Activated CD4-positive, CD25-positive, alpha-beta regulatory T cell treated with anti-CD3 and anti-CD28 coated beads, Interleukin-2, amount 50 U/mL, for 16 hours (primary cell): ENCODE results near the gene MYCBP2.
"Not testable (repeated sequence)": the region's sequence is repeated elsewhere in the genome, so short reads cannot be mapped to it uniquely, and the experiment has no call there.

Experiments used
- DNase-seq: peaks from one replicate; pipeline ENCODE4 v3.0.0-alpha.2; 2020; ENCODE audit warnings: low read depth, low spot score

Gene MYCBP2, protein sequence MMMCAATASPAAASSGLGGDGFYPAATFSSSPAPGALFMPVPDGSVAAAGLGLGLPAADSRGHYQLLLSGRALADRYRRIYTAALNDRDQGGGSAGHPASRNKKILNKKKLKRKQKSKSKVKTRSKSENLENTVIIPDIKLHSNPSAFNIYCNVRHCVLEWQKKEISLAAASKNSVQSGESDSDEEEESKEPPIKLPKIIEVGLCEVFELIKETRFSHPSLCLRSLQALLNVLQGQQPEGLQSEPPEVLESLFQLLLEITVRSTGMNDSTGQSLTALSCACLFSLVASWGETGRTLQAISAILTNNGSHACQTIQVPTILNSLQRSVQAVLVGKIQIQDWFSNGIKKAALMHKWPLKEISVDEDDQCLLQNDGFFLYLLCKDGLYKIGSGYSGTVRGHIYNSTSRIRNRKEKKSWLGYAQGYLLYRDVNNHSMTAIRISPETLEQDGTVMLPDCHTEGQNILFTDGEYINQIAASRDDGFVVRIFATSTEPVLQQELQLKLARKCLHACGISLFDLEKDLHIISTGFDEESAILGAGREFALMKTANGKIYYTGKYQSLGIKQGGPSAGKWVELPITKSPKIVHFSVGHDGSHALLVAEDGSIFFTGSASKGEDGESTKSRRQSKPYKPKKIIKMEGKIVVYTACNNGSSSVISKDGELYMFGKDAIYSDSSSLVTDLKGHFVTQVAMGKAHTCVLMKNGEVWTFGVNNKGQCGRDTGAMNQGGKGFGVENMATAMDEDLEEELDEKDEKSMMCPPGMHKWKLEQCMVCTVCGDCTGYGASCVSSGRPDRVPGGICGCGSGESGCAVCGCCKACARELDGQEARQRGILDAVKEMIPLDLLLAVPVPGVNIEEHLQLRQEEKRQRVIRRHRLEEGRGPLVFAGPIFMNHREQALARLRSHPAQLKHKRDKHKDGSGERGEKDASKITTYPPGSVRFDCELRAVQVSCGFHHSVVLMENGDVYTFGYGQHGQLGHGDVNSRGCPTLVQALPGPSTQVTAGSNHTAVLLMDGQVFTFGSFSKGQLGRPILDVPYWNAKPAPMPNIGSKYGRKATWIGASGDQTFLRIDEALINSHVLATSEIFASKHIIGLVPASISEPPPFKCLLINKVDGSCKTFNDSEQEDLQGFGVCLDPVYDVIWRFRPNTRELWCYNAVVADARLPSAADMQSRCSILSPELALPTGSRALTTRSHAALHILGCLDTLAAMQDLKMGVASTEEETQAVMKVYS (N-terminal part only)

DNA sequence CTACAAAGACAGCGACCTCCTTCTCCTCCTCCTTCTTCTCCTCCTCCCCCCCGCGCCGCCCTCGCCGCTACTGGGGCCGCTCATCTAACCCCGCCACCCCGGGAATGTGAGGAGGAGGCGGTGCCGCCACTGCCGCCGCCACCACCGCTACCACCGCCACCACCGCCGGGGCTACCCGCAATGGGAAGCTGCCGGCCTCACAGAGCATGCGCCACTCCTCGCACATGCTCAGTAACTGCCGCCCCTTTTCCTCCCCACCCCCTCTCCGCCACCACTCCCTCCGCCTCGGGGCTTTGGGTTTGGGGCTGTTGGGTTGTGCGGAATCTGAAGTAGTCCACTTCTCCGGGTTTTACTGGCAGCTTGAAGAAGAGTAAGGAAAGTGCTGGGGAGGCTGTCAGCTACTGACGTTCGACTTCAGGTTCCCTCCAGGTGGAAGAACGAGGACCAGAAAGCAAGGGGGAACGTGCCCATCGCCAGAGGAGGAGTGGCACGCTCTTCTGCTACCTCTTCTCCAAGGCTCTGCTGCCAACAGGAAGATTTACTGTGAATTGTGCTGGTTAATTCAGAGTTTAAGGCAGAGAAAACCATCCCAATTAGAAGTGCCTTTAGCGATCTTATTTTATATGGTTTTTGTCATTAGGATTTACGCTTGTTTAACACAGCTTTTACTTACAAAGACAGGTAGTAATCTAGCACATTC, at the start of gene MYCBP2:
Gene MYCBP2 (minus strand): TSS at position 190 of the 700 bp plus-strand sequence. CDS start 319 bp downstream, outside the sequence.
- peak; percentile 93 for DNase-seq

- no peak for DNase-seq
Measured at GRCh38 chr13:77375560-77376108, 48.7 kb upstream of the MYCBP2 start.

- no peak for DNase-seq
Measured at GRCh38 chr13:77374786-77375185, 47.9 kb upstream of the MYCBP2 start.

DNA sequence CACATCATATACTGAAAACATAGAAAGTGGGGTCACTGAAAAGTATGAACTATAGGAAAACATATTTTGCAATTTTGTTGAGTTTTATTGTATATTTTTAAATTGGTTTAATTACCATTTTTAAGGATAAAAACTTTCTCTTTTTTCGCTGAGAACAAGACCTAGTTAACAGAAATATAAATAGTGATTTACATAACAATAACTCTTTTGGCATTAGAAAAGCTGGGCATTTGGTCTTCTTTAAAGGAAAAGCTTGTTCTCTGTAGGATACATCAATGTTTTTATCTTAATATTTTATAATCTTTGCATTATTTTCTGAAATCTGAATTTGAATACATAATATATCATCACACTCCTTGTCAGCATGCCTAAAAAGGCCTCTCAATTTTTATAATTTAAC, 47.4 kb upstream of the MYCBP2 start:
- DNase-seq: no peak

DNA sequence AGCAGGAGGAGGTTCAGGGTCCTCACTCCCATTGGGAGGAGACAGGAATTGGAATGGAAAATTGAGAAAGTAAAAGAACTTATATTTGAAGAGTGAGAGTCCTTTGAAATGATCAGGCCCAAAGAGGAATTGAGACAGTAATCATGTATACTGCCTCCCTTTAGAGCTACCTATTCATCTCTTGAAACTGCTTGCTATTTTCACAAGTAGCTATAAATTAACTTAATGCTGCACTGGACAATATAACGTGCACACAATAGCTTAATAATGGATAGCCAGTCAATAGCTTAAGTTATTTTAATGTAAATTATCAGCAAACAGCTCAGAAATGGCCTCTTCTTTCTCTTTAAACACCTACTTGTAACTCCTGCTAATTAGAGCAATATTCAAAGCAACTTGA, 46.6 kb upstream of the MYCBP2 start:
- no peak for DNase-seq

DNA sequence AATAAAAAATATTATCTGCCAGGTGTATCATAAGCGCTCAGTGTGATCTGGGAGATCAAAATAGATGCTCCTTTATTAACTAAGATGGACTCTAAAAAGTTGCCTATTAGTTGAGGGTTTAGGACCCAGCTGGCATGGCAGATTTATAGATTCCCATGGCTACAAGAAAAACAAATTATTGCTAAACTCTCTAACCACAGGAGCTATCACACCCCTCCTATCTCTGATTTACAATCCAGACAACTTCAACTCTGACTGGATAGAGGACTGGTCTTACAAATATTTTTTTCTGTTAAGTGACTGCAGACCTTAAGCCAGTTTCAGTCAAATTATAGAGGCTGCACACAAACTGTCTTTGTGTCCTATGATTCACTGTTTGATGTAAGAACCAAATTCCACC, 45.4 kb upstream of the MYCBP2 start:
- no peak for DNase-seq

- no peak for DNase-seq
Measured at GRCh38 chr13:77370888-77371287, 44.0 kb upstream of the MYCBP2 start.

DNA sequence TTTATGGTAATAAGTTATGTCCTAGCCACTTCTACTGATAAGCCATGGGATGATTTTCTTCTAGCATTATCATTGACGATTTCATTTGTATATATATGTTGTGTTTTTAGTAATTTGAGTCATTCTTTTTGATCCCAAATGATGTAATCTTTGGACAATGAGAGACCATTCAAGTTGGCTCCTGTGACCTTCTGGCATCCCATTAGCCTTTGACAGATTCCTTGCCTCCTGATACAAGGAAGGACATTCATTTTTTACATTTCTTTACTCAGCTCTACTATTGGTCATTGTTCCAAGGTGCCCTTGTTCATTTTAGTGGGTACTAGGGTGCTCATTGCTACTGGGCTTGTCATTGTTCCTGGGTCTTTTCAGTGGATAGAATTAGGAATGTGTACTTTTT, 35.3 kb upstream of the MYCBP2 start:
- DNase-seq: no peak

- DNase-seq: no peak
Measured at GRCh38 chr13:77360032-77360685, 33.3 kb upstream of the MYCBP2 start.

DNA sequence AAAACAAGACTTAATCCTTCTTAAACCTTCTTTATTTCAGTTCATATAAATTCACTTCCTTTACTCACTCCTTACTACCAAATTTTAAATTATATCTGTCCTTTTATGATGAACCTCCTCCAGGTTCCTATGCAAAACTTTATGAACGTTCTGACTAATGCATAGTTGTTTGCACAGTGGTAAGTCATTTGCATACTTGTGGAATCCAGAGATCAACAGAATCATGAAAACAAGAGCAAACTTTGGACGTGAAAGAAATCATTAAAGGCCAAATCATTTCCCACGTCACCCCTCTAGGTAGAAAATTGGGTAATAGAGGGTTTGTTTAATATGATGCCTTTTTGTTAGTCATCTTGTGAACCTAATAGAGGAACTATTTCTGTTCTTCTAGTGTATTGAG, 32.3 kb upstream of the MYCBP2 start:
- DNase-seq: no peak

DNA sequence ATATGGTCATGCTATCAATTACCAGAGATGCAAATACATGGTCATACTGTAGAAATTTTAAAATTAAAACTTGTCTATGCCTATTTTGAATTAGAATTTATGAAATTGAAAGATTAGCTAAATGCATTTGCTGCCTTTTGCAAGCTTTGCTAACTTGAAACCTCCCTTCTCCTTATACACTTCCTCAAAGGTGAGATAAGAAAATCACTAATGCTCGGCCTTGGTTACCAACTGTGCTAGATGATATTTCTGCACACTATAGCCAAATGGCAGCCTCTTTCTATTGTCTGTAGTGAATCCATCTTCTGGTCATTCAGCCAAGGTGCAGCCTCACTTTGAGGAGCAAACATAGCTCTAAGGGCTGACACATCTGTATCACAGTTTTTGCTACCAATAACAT, 31.1 kb upstream of the MYCBP2 start:
- DNase-seq: no peak

- DNase-seq: no peak
Measured at GRCh38 chr13:77356155-77356554, 29.3 kb upstream of the MYCBP2 start.

DNA sequence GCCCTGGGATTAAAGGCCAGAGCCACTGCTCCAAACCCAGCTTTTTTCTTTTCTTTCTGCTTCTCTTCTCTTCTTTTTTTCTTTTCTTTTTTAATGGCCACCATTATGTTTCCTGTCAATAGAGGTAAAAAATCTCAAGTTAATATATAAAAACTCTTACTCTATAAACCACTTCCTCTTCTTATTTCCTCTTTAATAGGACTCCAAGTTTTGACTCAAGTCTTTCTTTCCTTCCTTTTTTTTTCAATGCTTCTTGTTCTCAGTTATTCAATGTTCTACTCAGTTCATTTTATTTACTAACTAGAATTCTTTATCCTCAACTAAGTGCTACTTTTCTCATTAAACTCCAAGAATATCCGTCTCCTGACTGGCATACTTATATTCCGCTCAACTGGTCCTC, 27.1 kb upstream of the MYCBP2 start:
- no peak for DNase-seq

GRCh38 chr13:77351315-77351714, 24.4 kb upstream of the MYCBP2 start:
- no peak for DNase-seq

DNA sequence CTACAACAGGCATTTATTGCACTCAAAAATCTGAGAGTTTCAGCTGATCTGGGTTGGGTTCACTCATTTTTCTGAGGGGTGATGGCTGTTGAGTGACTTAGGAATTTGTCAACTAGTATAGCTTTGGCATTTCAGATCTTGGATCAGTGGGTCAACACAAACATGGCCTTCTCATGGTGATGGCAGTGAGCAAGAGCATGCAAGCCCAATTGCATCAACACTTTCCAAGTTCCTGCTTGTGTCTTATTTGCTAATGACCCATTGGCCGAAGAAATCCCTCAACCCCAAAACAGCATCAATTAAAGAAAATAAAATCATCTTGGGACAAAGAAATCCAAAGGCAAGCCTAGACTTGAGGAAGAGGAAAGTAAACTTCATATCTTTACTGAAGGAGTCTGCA, 23.9 kb upstream of the MYCBP2 start:
- no peak for DNase-seq

GRCh38 chr13:77349365-77349764, 22.5 kb upstream of the MYCBP2 start:
- no peak for DNase-seq

DNA sequence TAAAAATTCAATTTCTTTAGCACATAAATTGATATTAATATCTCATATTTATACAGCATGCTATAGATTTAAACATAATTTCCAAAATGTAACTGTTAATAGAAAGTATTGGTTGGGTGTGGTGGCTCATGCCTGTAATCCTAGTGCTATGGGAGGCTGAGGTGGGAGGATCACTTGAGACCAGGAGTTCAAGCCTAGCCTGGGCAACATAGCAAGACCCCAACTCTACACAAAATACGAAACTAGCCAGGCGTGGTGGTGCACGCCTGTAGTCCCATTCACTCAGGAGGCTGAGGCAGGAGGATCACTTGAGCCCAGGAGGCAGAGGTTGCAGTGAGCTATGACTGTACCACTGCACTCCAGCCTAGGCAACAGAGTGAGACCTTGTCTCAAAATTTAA, 20.5 kb upstream of the MYCBP2 start:
- not testable (repeated sequence) for DNase-seq

GRCh38 chr13:77345150-77345780, 18.4 kb upstream of the MYCBP2 start:
- DNase-seq: no peak

DNA sequence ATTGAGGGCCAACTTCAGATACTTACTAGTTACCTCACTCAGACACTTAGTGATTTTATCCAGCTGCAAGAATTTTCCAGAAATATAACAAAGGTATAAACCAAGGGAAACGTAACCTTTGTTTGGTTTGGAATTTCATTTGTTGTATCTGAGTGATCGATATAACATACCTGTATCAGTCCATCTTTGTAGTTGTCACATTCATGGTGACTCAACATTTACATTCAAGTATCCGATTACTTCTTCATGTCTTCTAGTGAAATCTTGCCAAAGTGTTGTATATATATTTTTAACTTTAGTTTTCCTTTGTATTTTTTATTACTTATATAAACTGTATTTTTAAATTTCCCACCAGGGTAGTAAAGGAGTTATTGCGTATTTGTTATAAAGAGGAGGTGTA, 16.9 kb upstream of the MYCBP2 start:
- no peak for DNase-seq

DNA sequence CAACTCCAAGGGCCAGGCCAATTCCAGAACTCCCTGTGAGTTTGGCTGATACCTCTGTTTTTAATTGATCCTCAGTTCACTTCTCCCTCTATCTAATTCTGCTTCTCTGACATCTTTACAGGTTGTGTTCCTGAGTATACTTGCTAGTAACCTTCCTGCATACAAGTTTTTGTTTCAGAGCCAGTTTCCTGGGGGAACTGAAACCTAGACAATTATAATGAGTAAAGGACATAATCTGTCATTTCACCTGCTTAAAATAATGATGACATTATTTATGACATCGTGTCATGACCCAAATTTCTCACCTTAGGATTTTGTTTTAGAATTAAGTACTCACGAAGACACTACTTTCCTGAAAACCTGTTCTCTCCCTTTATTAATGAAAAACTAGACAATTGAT, 12.5 kb upstream of the MYCBP2 start:
- no peak for DNase-seq
